Pancreas (tissue), 10 donors: Measurements from ENCODE around the gene TANGO2. TPM values are rescaled to one million over a fixed set of nuclear protein-coding genes. Genes with fewer than 3 reads are reported as not detected.

Experiments used
- ATAC-seq, 4 donors: fragments of 200-7000 bp; cut with Tn5 transposase; one replicate each; pipeline versions ENCODE4 v1.8.0 to v1.9.1; 2020; ENCODE audit warnings: mild to moderate bottlenecking in 4 of 4, moderate library complexity in 4 of 4
- DNase-seq, 6 donors: peaks; one replicate each; pipeline ENCODE4 v3.0.0-alpha.2; 2020
- FAIRE-seq: peaks from 2 replicates; lab custom pipeline; 2012; peaks lifted over from hg19 to GRCh38; lab: Jason Lieb, UNC
- H3K27ac ChIP-seq, 4 donors: fragments of 200-600 bp; sonication (generic); 1 replicate in 3 of 4; 2 replicates in 1 of 4; pipeline versions ENCODE4 v1.5.0 to v1.8.0; 2020
- H3K27me3 ChIP-seq, 4 donors: fragments of 200-600 bp; one replicate each; pipeline ENCODE4 v1.8.0; 2021
- H3K36me3 ChIP-seq, 3 donors: fragments of 200-600 bp; sonication (generic) in 1 of 3; one replicate each; pipeline versions ENCODE4 v1.5.0 to v1.8.0; 2020 to 2021
- H3K4me1 ChIP-seq, 3 donors: fragments of 200-600 bp; one replicate each; pipeline ENCODE4 v1.8.0; 2021
- H3K4me3 ChIP-seq, 4 donors: fragments of 200-600 bp; sonication (generic) in 2 of 4; one replicate each; pipeline versions ENCODE4 v1.5.0 to v1.8.0; 2020 to 2021
- H3K9me3 ChIP-seq, 4 donors: fragments of 200-600 bp; one replicate each; pipeline ENCODE4 v1.8.0; 2021
- CTCF ChIP-seq, 4 donors: fragments of 200-600 bp; sonication (generic) in 3 of 4; IDR thresholded peaks; one replicate each; pipeline versions ENCODE4 v1.5.0 to v1.8.0; 2021; ENCODE audit warnings: antibody characterized with exemption in 4 of 4
- WGBS, 2 donors: extraction: QIAGEN DNeasy Blood & Tissue Kit; methylation state at CpG; one replicate each; pipeline ENCODE4 v1.1.7; 2013; 5-methylcytosine and 5-hydroxymethylcytosine counted together
- intact Hi-C, 3 donors: fragments of 100-400 bp; cut with DNase I; formaldehyde crosslinking; loops; one replicate each; pipeline versions ENCODE4 v1.11.1 to v1.14.2; 2022
- polyA plus RNA-seq, 2 donors: library from polyadenylated mRNA; stranded (reverse); fragments of 200-250 nt; gene quantifications; one replicate each; pipeline ENCODE4 v1.2.3, GENCODE V29; 2013
- total RNA-seq, 6 donors: library from RNA; stranded (reverse); fragmentation: NEBNext Ultra II Directional in 4 of 6; extraction: Animal tissue kit (Norgen Biotek cat#: 25700) in 4 of 6; gene quantifications; one replicate each; pipeline versions ENCODE4 v1.2.1 to v1.2.4, GENCODE V29; 2021 to 2023
- donor health status: healthy with polysubstance abuse.
- donor health status: DM: no; HTN: no; CAD: no; lungs with moderate emphysema.
- donor health status: DM: no; HTN: no; CAD: no.
- donor health status: control.
- donor health status: control.
- donor health status: Bipolar disorder and iron deficiency.
- donor health status: DM: yes; HTN: yes; CAD: no.
- donor health status: DM: no; HTN: no; CAD: no.
- donor health status: DM: no; HTN: no; CAD: no.
- donor health status: DM: yes; HTN: yes; CAD: no.

TANGO2 gene
- total and polyA plus RNA-seq, 8 donors, result 4.0 to 20.4 (median 11.5) TPM

- no peaks in the 10 kb centered on the region for H3K4me1 ChIP-seq
- ATAC-seq, result no peak
- H3K36me3 ChIP-seq, result no peaks in the 10 kb centered on the region
- no peaks in the 10 kb centered on the region for H3K27me3 ChIP-seq
- FAIRE-seq, result no peak
- DNase-seq, result peak in 2 of 6 donors; percentile 34 to 50
- H3K27ac ChIP-seq, result no peak overlapping the region
- H3K4me3 ChIP-seq, result no peak overlapping the region
- WGBS, 2 donors, result 80 to 81% methylated on average over 18 of the region's 18 CpGs
- TF ChIP-seq CTCF (IDR thresholded peaks at IDR 0.05), result no peak
- intact Hi-C loops, result no loop called here
- no peaks in the 10 kb centered on the region for H3K9me3 ChIP-seq
Measured at GRCh38 chr22:19995611-19996339, 25.1 kb upstream of the TANGO2 start.

GRCh38 chr22:19996694-19997384 lies 24.1 kb upstream of the TANGO2 start:
- FAIRE-seq, result no peak
- H3K4me1 ChIP-seq, result no peaks in the 10 kb centered on the region

GRCh38 chr22:19997561-19998231 lies 23.2 kb upstream of the TANGO2 start:
- intact Hi-C loops, result no loop called here
- Histone ChIP-seq H3K36me3 (no peaks in the 10 kb centered on the region), H3K9me3 (no peaks in the 10 kb centered on the region), H3K27me3 (no peaks in the 10 kb centered on the region), H3K4me1 (no peaks in the 10 kb centered on the region), H3K4me3 (no peak overlapping the region), H3K27ac (no peak overlapping the region)
- DNase-seq (peak in 2 of 6 donors; percentile 13 to 48), ATAC-seq (no peak), FAIRE-seq (no peak)
- TF ChIP-seq CTCF (IDR thresholded peaks at IDR 0.05), result no peak
- 90 to 93% methylated on average over 17 to 19 of the region's 19 CpGs for WGBS, 2 donors

More at GRCh38 chr22:19996694-19997384, 24.1 kb upstream of the TANGO2 start:
- no peak for ATAC-seq
- Histone ChIP-seq H3K9me3 (no peaks in the 10 kb centered on the region), H3K27me3 (no peaks in the 10 kb centered on the region), H3K36me3 (no peaks in the 10 kb centered on the region), H3K27ac (no peak overlapping the region), H3K4me3 (no peak overlapping the region)
- no peak for TF ChIP-seq CTCF (IDR thresholded peaks at IDR 0.05)
- intact Hi-C loops, result no loop called here
- DNase-seq, result peak in 2 of 6 donors; percentile 11 to 58
- WGBS, 2 donors, result 85 to 98% methylated on average over 12 of the region's 12 CpGs

GRCh38 chr22:19998232-19998951 lies 22.5 kb upstream of the TANGO2 start:
- Histone ChIP-seq H3K27me3 (no peaks in the 10 kb centered on the region), H3K36me3 (no peaks in the 10 kb centered on the region), H3K27ac (no peak overlapping the region), H3K9me3 (no peaks in the 10 kb centered on the region), H3K4me1 (no peaks in the 10 kb centered on the region), H3K4me3 (no peak overlapping the region)
- peak in 2 of 6 donors; percentile 21 to 69 for DNase-seq
- intact Hi-C loops, result no loop called here
- TF ChIP-seq CTCF (IDR thresholded peaks at IDR 0.05), result no peak
- 80 to 83% methylated on average over 16 of the region's 16 CpGs for WGBS, 2 donors
- FAIRE-seq, result no peak
- peak in 3 of 4 donors; percentile 34 to 63 (median 38) for ATAC-seq
